Mesendoderm (in vitro differentiated cells): ENCODE data around the gene FLVCR2.
"Not testable (repeated sequence)": the region's sequence is repeated elsewhere in the genome, so short reads cannot be mapped to it uniquely, and the experiment has no call there.

Source experiments
- DNase-seq: peaks from one replicate; pipeline ENCODE4 v3.0.0; 2013
- H2AK5ac ChIP-seq: 2 replicates; pipeline ENCODE4 v1.6.1; 2013; ENCODE audit warnings: low read length, inconsistent platforms
- H2BK120ac ChIP-seq: 2 replicates; pipeline ENCODE4 v1.6.1; 2013; ENCODE audit warnings: low read depth, mild to moderate bottlenecking, low read length, moderate library complexity, mixed read lengths
- H2BK15ac ChIP-seq: replicated peaks from 2 replicates; pipeline ENCODE4 v1.6.1; 2013; ENCODE audit warnings: low read depth, mild to moderate bottlenecking, moderate library complexity
- H2BK5ac ChIP-seq: 2 replicates; pipeline ENCODE4 v1.6.1; 2013; ENCODE audit warnings: low read length, inconsistent platforms
- H3K18ac ChIP-seq: 2 replicates; pipeline ENCODE4 v1.6.1; 2013; ENCODE audit warnings: mild to moderate bottlenecking, low read length, mixed read lengths
- H3K23ac ChIP-seq: one replicate; pipeline ENCODE4 v1.6.1; 2013; ENCODE audit warnings: low read length
- H3K27ac ChIP-seq: 2 replicates; pipeline ENCODE4 v1.5.1; 2013; ENCODE audit warnings: low read depth, mild to moderate bottlenecking, inconsistent platforms, low read length, moderate library complexity
- H3K27me3 ChIP-seq: 2 replicates; pipeline ENCODE4 v1.6.1; 2013; ENCODE audit warnings: low read length, control low read depth, mild to moderate bottlenecking, inconsistent platforms; ENCODE audit not compliant: insufficient read depth, poor library complexity
- H3K36me3 ChIP-seq: 2 replicates; pipeline ENCODE4 v1.6.1; 2013; ENCODE audit warnings: low read length, inconsistent platforms; ENCODE audit not compliant: control insufficient read depth, insufficient read depth
- H3K4ac ChIP-seq: one replicate; pipeline ENCODE4 v1.6.1; 2013; ENCODE audit warnings: low read depth, mild to moderate bottlenecking, low read length, moderate library complexity
- H3K4me1 ChIP-seq: 2 replicates; pipeline ENCODE4 v1.6.1; 2013; ENCODE audit warnings: low read depth, low read length, inconsistent platforms; ENCODE audit not compliant: control insufficient read depth
- H3K4me2 ChIP-seq: 2 replicates; pipeline ENCODE4 v1.6.1; 2013; ENCODE audit warnings: low read length
- H3K4me3 ChIP-seq: 2 replicates; pipeline ENCODE4 v1.5.1; 2013; ENCODE audit warnings: mild to moderate bottlenecking, low read length
- H3K56ac ChIP-seq: one replicate; pipeline ENCODE4 v1.6.1; 2013; ENCODE audit warnings: low read length
- H3K79me1 ChIP-seq: 2 replicates; pipeline ENCODE4 v1.6.1; 2013; ENCODE audit warnings: low read length, inconsistent platforms
- H3K79me2 ChIP-seq: 2 replicates; pipeline ENCODE4 v1.6.1; 2013; ENCODE audit warnings: mild to moderate bottlenecking, low read length; ENCODE audit not compliant: control insufficient read depth, insufficient read depth
- H3K9ac ChIP-seq: 2 replicates; pipeline ENCODE4 v1.6.1; 2013; ENCODE audit warnings: low read length, inconsistent platforms
- H4K5ac ChIP-seq: one replicate; pipeline ENCODE4 v1.6.1; 2013; ENCODE audit warnings: low read length
- H4K8ac ChIP-seq: one replicate; pipeline ENCODE4 v1.6.1; 2013; ENCODE audit warnings: low read depth, mild to moderate bottlenecking, control low read depth, low read length, moderate library complexity
- WGBS: extraction: QIAGEN DNeasy Blood & Tissue Kit; methylation state at CpG from one replicate; pipeline ENCODE4 v1.1.7; 2013; ENCODE audit warnings: low lambda C conversion rate, missing lambda C conversion rate; ENCODE audit not compliant: insufficient coverage; ENCODE audit errors: extremely low coverage; 5-methylcytosine and 5-hydroxymethylcytosine counted together

FLVCR2 gene

GRCh38 chr14:75589931-75590330 is 11.5 kb downstream of the FLVCR2 start:
- Histone ChIP-seq H4K5ac (no peak overlapping the region), H3K79me2 (no peaks in the 10 kb centered on the region), H3K18ac (no peak overlapping the region), H3K4me2 (no peak overlapping the region), H2BK120ac (no peak overlapping the region), H3K4me3 (no peak overlapping the region), H4K8ac (no peak overlapping the region), H2AK5ac (no peak overlapping the region), H3K23ac (no peak overlapping the region), H3K4ac (no peak overlapping the region), H3K79me1 (no peaks in the 10 kb centered on the region), H3K36me3 (no peaks in the 10 kb centered on the region), H3K27ac (no peak overlapping the region), H3K9ac (no peak overlapping the region), H3K27me3 (no peaks in the 10 kb centered on the region), H3K4me1 (no peaks in the 10 kb centered on the region), H2BK15ac (no peak overlapping the region), H3K56ac (no peak overlapping the region), H2BK5ac (no peak overlapping the region)
- DNase-seq = no peak
- no CpG with 5 or more reads among the region's 6 CpGs for WGBS

GRCh38 chr14:75591331-75591946 is 13.0 kb downstream of the FLVCR2 start:
- H3K79me1 ChIP-seq = no peaks in the 10 kb centered on the region
- H2BK15ac ChIP-seq = no peak overlapping the region
- no peaks in the 10 kb centered on the region for H3K79me2 ChIP-seq
- no CpG with 5 or more reads among the region's 1 CpG for WGBS
- H3K18ac ChIP-seq = no peak overlapping the region
- H2AK5ac ChIP-seq = no peak overlapping the region
- no peak overlapping the region for H3K9ac ChIP-seq
- H3K4ac ChIP-seq = no peak overlapping the region
- no peak overlapping the region for H4K5ac ChIP-seq
- H3K4me3 ChIP-seq = no peak overlapping the region
- no peak overlapping the region for H3K56ac ChIP-seq
- H4K8ac ChIP-seq = no peak overlapping the region
- no peak overlapping the region for H2BK120ac ChIP-seq
- no peaks in the 10 kb centered on the region for H3K36me3 ChIP-seq
- DNase-seq = no peak
- peaks cover 2% of the 10 kb centered on the region for H3K27me3 ChIP-seq
- no peak overlapping the region for H3K23ac ChIP-seq
- H3K4me2 ChIP-seq = no peak overlapping the region
- no peak overlapping the region for H3K27ac ChIP-seq
- no peaks in the 10 kb centered on the region for H3K4me1 ChIP-seq
- no peak overlapping the region for H2BK5ac ChIP-seq

- DNase-seq = no peak
- Histone ChIP-seq H3K4me1 (no peaks in the 10 kb centered on the region), H3K79me1 (no peaks in the 10 kb centered on the region), H2AK5ac (no peak overlapping the region), H3K27me3 (peaks cover 2% of the 10 kb centered on the region), H2BK15ac (no peak overlapping the region), H3K36me3 (no peaks in the 10 kb centered on the region), H4K8ac (no peak overlapping the region), H3K9ac (no peak overlapping the region), H3K18ac (no peak overlapping the region), H3K23ac (no peak overlapping the region), H3K79me2 (no peaks in the 10 kb centered on the region), H2BK120ac (no peak overlapping the region), H3K56ac (no peak overlapping the region), H3K4me3 (no peak overlapping the region), H3K27ac (no peak overlapping the region), H3K4ac (no peak overlapping the region), H4K5ac (no peak overlapping the region), H3K4me2 (no peak overlapping the region), H2BK5ac (no peak overlapping the region)
Measured at GRCh38 chr14:75591987-75592575, 13.7 kb downstream of the FLVCR2 start.

GRCh38 chr14:75595226-75595625 is 16.8 kb downstream of the FLVCR2 start:
- no peaks in the 10 kb centered on the region for H3K79me1 ChIP-seq
- no peak overlapping the region for H3K56ac ChIP-seq
- no peak overlapping the region for H4K5ac ChIP-seq
- no peak overlapping the region for H2BK15ac ChIP-seq
- H3K27me3 ChIP-seq = peaks cover 2% of the 10 kb centered on the region
- no peak overlapping the region for H3K18ac ChIP-seq
- H3K4me2 ChIP-seq = no peak overlapping the region
- no peak overlapping the region for H4K8ac ChIP-seq
- no peak for DNase-seq
- H2BK120ac ChIP-seq = no peak overlapping the region
- H2BK5ac ChIP-seq = no peak overlapping the region
- no peak overlapping the region for H2AK5ac ChIP-seq
- H3K79me2 ChIP-seq = no peaks in the 10 kb centered on the region
- H3K9ac ChIP-seq = no peak overlapping the region
- no peak overlapping the region for H3K27ac ChIP-seq
- no peaks in the 10 kb centered on the region for H3K4me1 ChIP-seq
- H3K36me3 ChIP-seq = no peaks in the 10 kb centered on the region
- no peak overlapping the region for H3K4me3 ChIP-seq
- H3K4ac ChIP-seq = no peak overlapping the region
- H3K23ac ChIP-seq = no peak overlapping the region
- WGBS = no CpG with 5 or more reads among the region's 3 CpGs

GRCh38 chr14:75597149-75597548 is 18.7 kb downstream of the FLVCR2 start:
- no peak overlapping the region for H3K27ac ChIP-seq
- no peak overlapping the region for H3K23ac ChIP-seq
- no peak overlapping the region for H3K9ac ChIP-seq
- H3K4me2 ChIP-seq = no peak overlapping the region
- H3K36me3 ChIP-seq = no peaks in the 10 kb centered on the region
- peaks cover 2% of the 10 kb centered on the region for H3K4me1 ChIP-seq
- WGBS = no CpG with 5 or more reads among the region's 3 CpGs
- no peak for DNase-seq
- no peak overlapping the region for H4K8ac ChIP-seq
- no peak overlapping the region for H2BK120ac ChIP-seq
- H3K79me1 ChIP-seq = no peaks in the 10 kb centered on the region
- no peak overlapping the region for H2AK5ac ChIP-seq
- H2BK5ac ChIP-seq = no peak overlapping the region
- no peak overlapping the region for H3K56ac ChIP-seq
- H3K79me2 ChIP-seq = no peaks in the 10 kb centered on the region
- H4K5ac ChIP-seq = no peak overlapping the region
- H3K27me3 ChIP-seq = peaks cover 2% of the 10 kb centered on the region
- H3K4ac ChIP-seq = no peak overlapping the region
- H2BK15ac ChIP-seq = no peak overlapping the region
- no peak overlapping the region for H3K18ac ChIP-seq
- H3K4me3 ChIP-seq = no peak overlapping the region

GRCh38 chr14:75600100-75600499 is 21.7 kb downstream of the FLVCR2 start:
- not testable (repeated sequence) for H3K56ac ChIP-seq, H3K36me3 ChIP-seq, H3K23ac ChIP-seq, H3K4me3 ChIP-seq, H3K9ac ChIP-seq, H3K79me1 ChIP-seq, H3K18ac ChIP-seq, H4K5ac ChIP-seq, H4K8ac ChIP-seq, H3K4me1 ChIP-seq, H3K79me2 ChIP-seq, DNase-seq, H3K4me2 ChIP-seq, H3K27me3 ChIP-seq, H2AK5ac ChIP-seq, H2BK15ac ChIP-seq, H3K27ac ChIP-seq, H2BK120ac ChIP-seq, H3K4ac ChIP-seq, H2BK5ac ChIP-seq
- WGBS = no CpG with 5 or more reads among the region's 1 CpG
